GM19239 (cell line): ENCODE results near the gene RNF214.

Source experiments
- DNase-seq: peaks from one replicate; pipeline ENCODE4 v3.0.0; 2011; ENCODE audit warnings: low spot score; ENCODE audit not compliant: insufficient read length
- FAIRE-seq: peaks from 2 replicates; lab custom pipeline; 2011; peaks lifted over from hg19 to GRCh38; lab: Jason Lieb, UNC

RNF214 gene

DNA sequence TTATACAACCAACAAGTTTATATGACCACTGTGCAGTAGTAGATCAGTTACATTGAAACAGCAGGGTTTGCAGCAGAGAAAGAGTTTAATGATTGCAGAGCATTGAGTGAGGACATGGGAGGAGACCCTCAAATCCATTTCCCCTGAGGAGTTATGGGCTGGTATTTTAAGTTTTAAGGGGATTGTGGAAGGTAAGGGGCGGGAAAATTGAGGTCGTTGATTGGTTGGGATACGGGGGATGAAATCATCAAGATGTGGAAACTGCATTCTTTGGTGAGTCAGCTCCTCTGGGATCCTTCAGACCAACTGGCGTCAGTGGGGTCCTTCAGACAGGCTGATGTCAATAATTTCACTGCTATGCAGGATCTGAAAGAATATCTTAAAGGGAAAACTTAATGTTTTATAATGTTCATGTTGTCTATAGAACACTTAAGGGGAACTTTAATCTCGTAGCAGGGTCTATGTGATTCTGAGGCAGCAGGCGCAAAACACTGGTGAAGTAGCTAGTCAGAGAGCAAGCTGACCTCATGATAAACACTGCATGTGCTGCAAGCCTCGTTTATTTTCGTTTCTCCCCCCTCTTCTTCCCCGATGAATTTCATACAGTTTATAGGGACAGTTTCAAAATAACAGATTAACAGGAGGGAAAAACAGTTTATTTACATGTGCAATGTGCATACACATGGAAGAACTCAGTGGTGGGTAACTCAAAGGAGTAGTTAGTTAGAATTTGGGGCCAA, 41.2 kb downstream of the RNF214 start:
- DNase-seq (no peak), FAIRE-seq (no peak)

DNA sequence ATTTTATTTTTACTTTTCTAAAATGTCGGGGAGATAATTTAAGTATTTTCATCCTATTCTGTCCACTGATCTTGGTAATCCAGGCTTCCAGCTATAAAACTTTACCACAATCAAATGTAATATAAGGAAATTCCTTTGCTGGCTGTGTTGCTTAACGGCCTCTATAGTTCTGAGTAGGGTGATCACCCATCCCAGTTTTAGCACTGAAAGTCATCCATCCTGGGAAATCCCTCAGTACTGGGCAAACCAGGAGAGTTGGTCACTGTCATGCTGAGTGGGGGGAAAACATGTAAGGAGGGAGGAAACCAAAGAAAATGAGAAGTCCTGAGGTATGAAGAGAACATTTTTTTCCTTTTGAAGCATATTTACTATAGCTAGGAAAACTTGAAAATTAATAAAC, 45.9 kb downstream of the RNF214 start:
- DNase-seq (no peak), FAIRE-seq (no peak)

DNA sequence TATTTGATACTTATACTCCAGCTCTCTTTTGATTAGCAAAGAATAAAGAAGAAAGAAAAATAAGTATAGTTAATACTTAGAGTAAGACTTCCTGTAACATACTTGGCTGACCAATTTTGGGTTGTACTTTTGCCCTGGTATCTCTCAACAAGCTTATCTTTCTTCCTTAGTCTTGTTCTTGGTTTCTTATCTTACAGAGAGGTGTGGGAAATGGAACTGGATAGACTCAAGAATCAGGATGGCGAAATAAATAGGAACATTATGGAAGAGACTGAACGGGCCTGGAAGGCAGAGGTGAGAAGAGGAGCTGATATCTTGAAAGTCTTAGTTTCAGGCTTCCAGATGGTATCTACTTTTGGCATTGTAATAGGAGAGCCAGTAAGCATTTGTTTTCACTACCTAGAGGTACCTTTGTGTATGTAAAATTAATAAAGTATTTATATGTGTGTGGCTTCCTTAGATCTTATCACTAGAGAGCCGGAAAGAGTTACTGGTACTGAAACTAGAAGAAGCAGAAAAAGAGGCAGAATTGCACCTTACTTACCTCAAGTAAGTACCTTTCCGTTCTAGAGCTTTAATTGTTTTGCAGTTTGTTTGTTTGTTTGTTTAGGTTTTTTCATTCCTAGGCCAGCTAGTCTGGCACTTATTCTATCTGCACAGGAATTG, 47.4 kb downstream of the RNF214 start:
- FAIRE-seq: no peak

GRCh38 chr11:117281159-117281558, 48.7 kb downstream of the RNF214 start:
- no peak for FAIRE-seq

More for the DNA sequence above, 47.4 kb downstream of the RNF214 start:
- no peak for DNase-seq

DNA sequence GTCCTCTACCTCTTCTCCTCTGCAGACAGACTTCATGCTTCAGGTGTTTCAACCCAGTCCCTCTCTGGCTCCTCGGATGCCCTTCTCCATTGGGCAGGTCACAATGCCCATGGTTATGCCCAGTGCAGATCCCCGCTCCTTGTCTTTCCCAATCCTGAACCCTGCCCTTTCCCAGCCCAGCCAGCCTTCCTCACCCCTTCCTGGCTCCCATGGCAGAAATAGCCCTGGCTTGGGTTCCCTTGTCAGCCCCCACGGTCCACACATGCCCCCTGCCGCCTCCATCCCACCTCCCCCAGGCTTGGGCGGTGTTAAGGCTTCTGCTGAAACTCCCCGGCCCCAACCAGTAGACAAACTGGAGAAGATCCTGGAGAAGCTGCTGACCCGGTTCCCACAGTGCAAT, 49.4 kb downstream of the RNF214 start:
- no peak for DNase-seq
- no peak for FAIRE-seq

More at GRCh38 chr11:117281159-117281558, 48.7 kb downstream of the RNF214 start:
- DNase-seq: no peak

GRCh38 chr11:117282956-117283355, 50.5 kb downstream of the RNF214 start:
- DNase-seq: no peak
- no peak for FAIRE-seq

DNA sequence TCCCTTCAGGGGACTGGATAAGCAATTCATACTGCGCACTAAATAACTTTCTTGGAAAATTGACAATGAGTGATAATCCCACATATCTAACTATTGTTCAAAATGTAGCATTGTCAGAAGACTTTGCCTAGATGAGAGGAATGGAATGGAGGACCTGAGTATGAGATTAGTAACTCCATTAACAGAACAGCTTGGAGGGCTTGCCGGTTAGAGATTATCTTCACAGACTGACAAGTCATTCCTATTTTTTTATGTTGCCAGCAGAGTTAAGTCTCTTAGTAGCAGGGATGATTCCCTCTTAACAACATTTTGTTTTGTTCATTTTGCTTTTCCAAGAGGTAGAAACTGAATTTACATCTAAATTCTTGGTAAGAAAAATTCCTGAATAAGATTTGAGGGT, 51.6 kb downstream of the RNF214 start:
- DNase-seq (no peak), FAIRE-seq (no peak)

GRCh38 chr11:117286588-117286987, 54.1 kb downstream of the RNF214 start:
- FAIRE-seq: no peak
- no peak for DNase-seq

DNA sequence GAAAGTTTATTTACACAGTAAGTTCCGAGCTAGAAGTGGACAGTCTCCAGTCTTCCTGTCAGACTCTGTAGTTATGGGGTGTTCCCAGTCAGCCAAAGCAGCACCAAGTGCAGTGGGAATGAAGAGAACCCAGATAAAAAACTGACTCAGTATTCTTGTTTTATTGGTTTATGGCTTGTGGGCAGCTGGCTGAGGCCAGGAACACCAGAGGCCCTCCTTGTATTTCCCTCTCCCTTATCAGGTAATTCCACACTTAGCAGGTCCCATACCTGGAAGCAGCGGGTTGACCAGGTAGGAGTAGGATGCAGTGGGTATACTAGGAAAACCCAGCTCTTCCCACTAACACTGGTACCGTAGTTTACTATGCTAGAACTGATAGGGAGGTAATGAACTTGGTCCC, 55.2 kb downstream of the RNF214 start:
- FAIRE-seq (no peak), DNase-seq (no peak)

GRCh38 chr11:117289795-117290194, 57.3 kb downstream of the RNF214 start:
- DNase-seq: no peak
- FAIRE-seq: no peak

- FAIRE-seq: no peak
Measured at GRCh38 chr11:117290809-117291396, 58.4 kb downstream of the RNF214 start, which contains the start of gene BACE1-AS. Gene BACE1-AS (plus strand): TSS chr11:117291346.

GRCh38 chr11:117292616-117293015, 60.1 kb downstream of the RNF214 start:
- FAIRE-seq (no peak), DNase-seq (no peak)

More at GRCh38 chr11:117290809-117291396, 58.4 kb downstream of the RNF214 start, which contains the start of gene BACE1-AS:
- DNase-seq: no peak

DNA sequence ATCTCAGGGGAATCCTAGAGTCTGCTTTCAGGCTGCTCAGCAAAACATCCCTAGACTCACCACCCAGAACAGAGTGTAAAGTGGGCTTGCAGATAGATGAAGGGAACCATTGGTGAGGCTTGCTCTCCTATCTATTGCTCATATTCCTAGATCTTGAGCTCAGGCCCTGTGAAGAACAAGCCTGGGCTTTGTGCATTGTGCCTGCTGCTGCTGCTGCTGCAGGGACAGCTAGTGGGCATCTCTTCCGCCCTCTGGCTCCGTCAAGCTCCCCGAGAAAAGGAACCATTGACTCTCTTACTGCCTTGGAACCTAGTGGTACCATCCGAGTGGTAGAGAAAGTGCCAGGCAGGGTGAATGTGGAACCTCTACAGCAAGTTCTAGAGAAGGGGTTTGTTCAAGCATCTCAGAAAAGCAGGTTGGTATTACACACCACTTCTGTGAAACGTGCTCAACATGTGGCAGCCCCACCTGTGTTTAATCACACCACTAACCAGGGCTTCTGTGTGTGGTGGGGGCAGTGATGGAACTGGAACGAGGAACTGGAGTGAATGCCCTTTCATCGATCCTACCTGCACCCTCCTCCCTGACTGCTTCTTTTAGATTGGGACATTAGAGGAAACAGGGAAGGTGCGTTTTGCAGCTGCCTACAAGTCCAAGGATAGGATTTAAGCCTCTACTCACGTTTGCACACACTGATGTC, 63.1 kb downstream of the RNF214 start:
- FAIRE-seq: no peak

GRCh38 chr11:117296881-117297280, 64.4 kb downstream of the RNF214 start:
- DNase-seq (no peak), FAIRE-seq (no peak)

More for the DNA sequence above, 63.1 kb downstream of the RNF214 start:
- DNase-seq: no peak

DNA sequence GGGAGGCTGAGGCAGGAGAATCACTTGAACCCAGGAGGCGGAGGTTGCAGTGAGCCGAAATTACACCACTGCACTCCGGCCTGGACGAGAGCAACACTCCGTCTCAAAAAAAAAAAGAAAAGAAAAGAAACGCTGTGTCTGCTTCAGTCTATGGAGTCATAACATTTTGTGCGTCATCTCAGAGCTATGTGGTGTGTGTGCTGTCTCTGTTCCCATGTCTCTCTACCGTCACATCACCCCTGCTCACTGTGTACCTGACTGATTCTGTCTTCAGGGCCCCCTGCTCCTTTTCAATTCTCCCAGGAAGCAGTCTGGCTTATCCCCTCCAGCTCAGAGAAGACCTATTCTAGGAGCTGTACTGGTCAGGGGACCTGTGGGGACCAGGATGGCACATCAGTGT, 65.7 kb downstream of the RNF214 start:
- DNase-seq (no peak), FAIRE-seq (no peak)

GRCh38 chr11:117299351-117300282, 67.1 kb downstream of the RNF214 start:
- DNase-seq (no peak), FAIRE-seq (no peak)

DNA sequence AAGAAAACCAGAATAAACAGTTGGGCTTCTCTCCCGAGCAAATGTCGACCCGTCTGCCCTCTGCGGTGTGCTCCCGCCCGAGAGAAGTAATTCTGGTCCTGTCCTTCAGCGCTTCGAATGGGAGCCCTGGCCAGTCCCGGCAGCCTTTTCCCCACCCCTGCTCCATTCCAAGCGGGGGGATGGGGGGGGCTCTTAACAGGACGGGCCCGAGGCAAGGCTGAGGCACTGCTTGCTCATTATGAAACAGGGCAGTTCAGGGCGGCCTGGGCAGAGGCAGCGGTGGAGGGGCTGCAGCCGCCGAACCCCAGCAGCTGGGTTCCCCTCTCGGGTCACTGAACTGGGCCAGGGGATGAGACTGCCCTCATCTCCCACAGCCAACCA, 67.8 kb downstream of the RNF214 start:
- DNase-seq: no peak

DNA sequence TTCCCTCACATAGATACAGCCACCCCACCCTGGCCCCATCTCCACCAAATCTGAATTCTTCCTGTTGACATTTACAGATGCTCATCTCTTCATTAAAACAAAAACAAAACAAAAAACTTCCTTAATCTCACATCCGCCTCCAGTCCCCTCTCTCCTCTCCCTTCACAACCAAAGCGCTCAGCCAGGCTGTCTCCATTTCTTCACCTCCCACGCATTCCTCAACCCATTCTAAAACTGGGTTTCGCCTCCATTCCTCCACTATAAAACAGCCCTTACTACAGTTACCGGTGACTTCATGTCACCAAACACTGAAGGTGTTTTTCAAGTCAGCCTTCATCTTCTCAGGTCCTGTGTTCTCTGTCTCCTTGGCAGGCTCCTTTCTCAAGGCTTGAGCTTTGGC, 68.3 kb downstream of the RNF214 start:
- FAIRE-seq: no peak
- no peak for DNase-seq

More for the DNA sequence above, 67.8 kb downstream of the RNF214 start:
- no peak for FAIRE-seq

DNA sequence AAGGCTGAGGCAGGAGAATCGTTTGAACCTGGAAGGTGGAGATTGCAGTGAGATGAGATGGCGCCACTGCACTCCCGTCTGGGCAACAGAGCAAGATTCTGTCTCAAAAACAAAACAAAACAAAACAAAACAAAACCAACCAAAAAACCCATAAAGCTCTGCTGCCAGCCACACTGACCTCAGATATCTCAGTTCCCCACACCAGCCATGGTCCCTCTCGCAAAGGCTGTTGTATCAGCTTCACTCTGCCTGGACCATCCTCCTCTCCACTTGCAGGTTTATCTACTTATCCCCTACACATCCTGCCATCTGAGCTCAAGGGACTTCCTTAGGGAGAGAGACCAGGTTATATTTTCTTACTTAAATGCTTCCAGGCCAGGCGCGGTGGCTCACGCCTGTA, 69.8 kb downstream of the RNF214 start:
- FAIRE-seq (no peak), DNase-seq (no peak)

DNA sequence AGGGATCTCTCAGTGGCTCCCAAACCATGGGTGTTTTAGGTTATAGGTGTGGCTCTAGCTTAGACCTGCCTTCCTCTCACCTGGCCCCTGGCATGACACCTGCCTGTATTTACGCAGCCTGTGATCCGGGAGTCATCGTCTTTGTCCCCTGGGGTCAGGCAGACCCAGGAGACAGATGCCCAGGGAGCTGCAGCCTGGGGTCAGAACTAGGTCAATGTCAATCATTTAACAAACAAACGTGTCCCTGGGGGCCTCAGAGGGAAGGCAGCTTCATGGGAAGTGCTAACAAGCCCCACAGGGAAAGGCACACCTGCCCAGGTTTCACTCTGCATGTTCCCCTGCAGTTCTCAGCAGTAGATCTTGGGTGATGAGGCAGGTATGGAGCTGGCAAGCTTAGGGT, 70.6 kb downstream of the RNF214 start:
- FAIRE-seq: no peak
- no peak for DNase-seq
